Keratinocyte (primary cell): ENCODE results near the gene ENDOD1. TPM values are rescaled to one million over a fixed set of nuclear protein-coding genes. Genes with fewer than 3 reads are reported as not detected.

Source experiments
- DNase-seq: peaks from one replicate; pipeline ENCODE4 v3.0.0-alpha.2; 2011; ENCODE audit warnings: low read depth, missing footprints, low spot score
- FAIRE-seq: peaks from 2 replicates; lab custom pipeline; 2011; peaks lifted over from hg19 to GRCh38; lab: Jason Lieb, UNC
- H2AFZ ChIP-seq: 2 replicates; pipeline ENCODE4 v1.6.0; 2012; ENCODE audit warnings: low read length, control low read depth, inconsistent platforms; ENCODE audit not compliant: control insufficient read depth
- H3K27ac ChIP-seq: 2 replicates; pipeline ENCODE4 v1.5.1; 2011; ENCODE audit warnings: low read length; ENCODE audit not compliant: control insufficient read depth, insufficient read depth
- H3K27me3 ChIP-seq: 3 replicates; pipeline ENCODE4 v1.6.0; 2011; ENCODE audit warnings: low read length; ENCODE audit not compliant: control insufficient read depth, insufficient read depth; ENCODE audit errors: extremely low read depth
- H3K36me3 ChIP-seq, 2 experiments: 2 replicates in 1 of 2; 3 replicates in 1 of 2; pipeline ENCODE4 v1.5.1; 2011; ENCODE audit warnings: low read length in 2 of 2, mild to moderate bottlenecking in 1 of 2; ENCODE audit not compliant: control insufficient read depth in 2 of 2, insufficient read depth in 2 of 2; ENCODE audit errors: extremely low read depth in 1 of 2
- H3K4me1 ChIP-seq: 3 replicates; pipeline ENCODE4 v1.5.1; 2011; ENCODE audit warnings: low read length; ENCODE audit not compliant: control insufficient read depth, insufficient read depth; ENCODE audit errors: extremely low read depth
- H3K4me2 ChIP-seq: 3 replicates; pipeline ENCODE4 v1.6.0; 2011; ENCODE audit warnings: low read depth, low read length; ENCODE audit not compliant: control insufficient read depth, insufficient read depth; ENCODE audit errors: extremely low read depth
- H3K4me3 ChIP-seq, 3 experiments: fragments of 200-600 bp in 1 of 3; sonication (generic) in 1 of 3; 2 replicates in 2 of 3; 3 replicates in 1 of 3; pipeline ENCODE4 v1.5.1; 2011 to 2016; ENCODE audit warnings: low read length in 3 of 3, mild to moderate bottlenecking in 3 of 3, control low read depth in 2 of 3, inconsistent platforms in 1 of 3, low read depth in 1 of 3, mixed read lengths in 1 of 3, mixed run types in 1 of 3, moderate library complexity in 1 of 3; ENCODE audit not compliant: control insufficient read depth in 2 of 3, insufficient read depth in 2 of 3; ENCODE audit errors: extremely low read depth in 1 of 3
- H3K79me2 ChIP-seq: 2 replicates; pipeline ENCODE4 v1.6.0; 2012; ENCODE audit warnings: low read length; ENCODE audit not compliant: control insufficient read depth, insufficient read depth
- H3K9ac ChIP-seq: 3 replicates; pipeline ENCODE4 v1.6.0; 2011; ENCODE audit warnings: low read length; ENCODE audit not compliant: control insufficient read depth, insufficient read depth; ENCODE audit errors: extremely low read depth
- H3K9me1 ChIP-seq: 3 replicates; pipeline ENCODE4 v1.6.0; 2011; ENCODE audit warnings: low read length; ENCODE audit not compliant: control insufficient read depth, insufficient read depth; ENCODE audit errors: extremely low read depth
- H3K9me3 ChIP-seq: 2 replicates; pipeline ENCODE4 v1.5.1; 2012; ENCODE audit warnings: low read depth, low read length; ENCODE audit not compliant: control insufficient read depth
- H4K20me1 ChIP-seq: 3 replicates; pipeline ENCODE4 v1.6.0; 2011; ENCODE audit warnings: low read length; ENCODE audit not compliant: control insufficient read depth, insufficient read depth; ENCODE audit errors: extremely low read depth
- CTCF ChIP-seq, 3 experiments: IDR thresholded peaks in 1 of 3; conservative IDR thresholded peaks in 1 of 3; optimal IDR thresholded peaks in 1 of 3; 2 replicates in 2 of 3; 3 replicates in 1 of 3; pipeline versions ENCODE3 to v1.5.1; 2011; ENCODE audit warnings: low read length in 3 of 3, mild to moderate bottlenecking in 3 of 3, moderate library complexity in 2 of 3, control low read depth in 1 of 3, inconsistent platforms in 1 of 3; ENCODE audit not compliant: insufficient read depth in 2 of 3; ENCODE audit errors: extremely low read depth in 1 of 3
- EZH2 ChIP-seq: IDR thresholded peaks from one replicate; pipeline ENCODE4 v1.6.1; 2012; ENCODE audit warnings: inconsistent platforms, mild to moderate bottlenecking, low read length, moderate library complexity
- dilution Hi-C: fragments of 300-500 bp; cut with MboI; formaldehyde crosslinking; loops from one replicate; pipeline ENCODE4 v1.7.0; 2020; ENCODE audit warnings: low sequenced_read_pairs; ENCODE audit not compliant: extremely low pct_ligation_motif_present
- polyA plus RNA-seq, 5 experiments: library from polyadenylated mRNA; depleted of rRNA in 3 of 5; stranded (reverse) in 3 of 5; stranded (forward) in 1 of 5; unstranded in 1 of 5; fragments of >200 nt; gene quantifications; 1 replicate in 1 of 5; 2 replicates in 3 of 5; 3 replicates in 1 of 5; pipeline versions ENCODE4 v1.2.1 to v1.2.3, GENCODE V29; 2011 to 2012; ENCODE audit warnings: missing spikeins in 2 of 5, low read depth in 1 of 5, low replicate concordance in 1 of 5

Gene ENDOD1
- polyA plus RNA-seq, 1 donor (not counting 4 experiments of a cell fraction or from before 2014, with no cell fraction given): 27.2 TPM

- no peak for DNase-seq
- no peak overlapping the region for H3K9ac ChIP-seq
- H3K9me3 ChIP-seq: no peaks in the 10 kb centered on the region
- no peak overlapping the region for H2AFZ ChIP-seq
- no peak overlapping the region for H3K27ac ChIP-seq
- no peaks in the 10 kb centered on the region for H4K20me1 ChIP-seq
- no peak for TF ChIP-seq EZH2
- TF ChIP-seq CTCF (optimal IDR thresholded peaks at IDR 0.05 in 1 of 3, IDR thresholded peaks at IDR 0.05 in 1 of 3, conservative IDR thresholded peaks at IDR 0.05 in 1 of 3; ENCODE audit: extremely low read depth in 1 of 3, insufficient read depth in 2 of 3, low read length in 3 of 3): no peak
- dilution Hi-C loops: no loop called here
- H3K4me2 ChIP-seq: no peak overlapping the region
- H3K36me3 ChIP-seq: peaks cover 0 to 1% of the 10 kb centered on the region in 2 experiments
- no peak for FAIRE-seq
- H3K9me1 ChIP-seq: no peaks in the 10 kb centered on the region
- peaks cover 8% of the 10 kb centered on the region for H3K79me2 ChIP-seq
- H3K4me1 ChIP-seq: peaks cover 9% of the 10 kb centered on the region
- H3K4me3 ChIP-seq: no peak overlapping the region
- H3K27me3 ChIP-seq: no peaks in the 10 kb centered on the region
These were observed 7.6 kb downstream of the ENDOD1 start for GRCh38 chr11:95097209-95097608.

GRCh38 chr11:95098826-95099225 is 9.2 kb downstream of the ENDOD1 start:
- no peaks in the 10 kb centered on the region for H4K20me1 ChIP-seq
- H3K9me3 ChIP-seq: no peaks in the 10 kb centered on the region
- H3K4me2 ChIP-seq: no peak overlapping the region
- no peak for FAIRE-seq
- H3K79me2 ChIP-seq: peaks cover 8% of the 10 kb centered on the region
- no peaks in the 10 kb centered on the region for H3K27me3 ChIP-seq
- peaks cover 6% of the 10 kb centered on the region for H3K4me1 ChIP-seq
- H3K36me3 ChIP-seq: peaks cover 0 to 1% of the 10 kb centered on the region in 2 experiments
- DNase-seq: no peak
- dilution Hi-C loops: no loop called here
- H3K9me1 ChIP-seq: no peaks in the 10 kb centered on the region
- no peak overlapping the region for H3K27ac ChIP-seq
- H2AFZ ChIP-seq: no peak overlapping the region
- no peak for TF ChIP-seq CTCF (optimal IDR thresholded peaks at IDR 0.05 in 1 of 3, IDR thresholded peaks at IDR 0.05 in 1 of 3, conservative IDR thresholded peaks at IDR 0.05 in 1 of 3; ENCODE audit: extremely low read depth in 1 of 3, insufficient read depth in 2 of 3, low read length in 3 of 3)
- no peak for TF ChIP-seq EZH2
- H3K4me3 ChIP-seq: no peak overlapping the region
- H3K9ac ChIP-seq: no peak overlapping the region
